HepG2 (cell line): ENCODE data around the gene LINGO3. TPM values are rescaled to one million over a fixed set of nuclear protein-coding genes. Genes with fewer than 3 reads are reported as not detected.

Experiments used
- ARID5B ChIP-seq: IDR thresholded peaks from 2 replicates; pipeline ENCODE4 v1.4.0; 2020; ENCODE audit warnings: mild to moderate bottlenecking, missing genetic modification reagents
- CREB3 ChIP-seq: sonication (generic); formaldehyde crosslinking; IDR thresholded peaks from 2 replicates; pipeline ENCODE4 v1.5.0; 2020; ENCODE audit warnings: missing genetic modification reagents
- HDAC1 ChIP-seq: sonication (generic); formaldehyde crosslinking; IDR thresholded peaks from 2 replicates; pipeline ENCODE4 v1.5.1; 2020; ENCODE audit warnings: mild to moderate bottlenecking, missing genetic modification reagents
- LRRFIP1 ChIP-seq: sonication (generic); formaldehyde crosslinking; conservative IDR thresholded peaks from 2 replicates; pipeline ENCODE4 v1.4.0; 2020; ENCODE audit warnings: missing genetic modification reagents
- MAX ChIP-seq: IDR thresholded peaks from 2 replicates; pipeline ENCODE4 v1.6.1; 2012; ENCODE audit warnings: inconsistent platforms
- MXD4 ChIP-seq: IDR thresholded peaks from 2 replicates; pipeline ENCODE4 v1.6.1; 2016; ENCODE audit warnings: mild to moderate bottlenecking, missing biosample characterization, missing genetic modification reagents
- MYC ChIP-seq: sonication (generic); formaldehyde crosslinking; IDR thresholded peaks from 2 replicates; pipeline ENCODE4 v1.9.0; 2021; ENCODE audit warnings: missing genetic modification reagents, borderline replicate concordance
- RBM22 ChIP-seq: fragments of 200-400 bp; formaldehyde crosslinking; optimal IDR thresholded peaks from 2 replicates; pipeline ENCODE3; 2017; ENCODE audit warnings: mild to moderate bottlenecking, low read length, moderate library complexity
- RFX3 ChIP-seq: IDR thresholded peaks from 2 replicates; pipeline ENCODE4 v1.6.1; 2016; ENCODE audit warnings: missing biosample characterization, missing genetic modification reagents
- TBX2 ChIP-seq: sonication (generic); formaldehyde crosslinking; IDR thresholded peaks from 2 replicates; pipeline ENCODE4 v1.5.0; 2020; ENCODE audit warnings: missing genetic modification reagents, mild to moderate bottlenecking, borderline replicate concordance
- ZNF124 ChIP-seq: sonication (generic); formaldehyde crosslinking; IDR thresholded peaks from 2 replicates; pipeline ENCODE4 v1.4.0; 2020; ENCODE audit warnings: missing genetic modification reagents
- ZNF335 ChIP-seq: sonication (generic); formaldehyde crosslinking; IDR thresholded peaks from 2 replicates; pipeline ENCODE4 v1.4.0; 2020; ENCODE audit warnings: missing genetic modification reagents
- ZNF687 ChIP-seq: sonication (generic); formaldehyde crosslinking; IDR thresholded peaks from 2 replicates; pipeline ENCODE4 v1.5.1; 2020; ENCODE audit warnings: mild to moderate bottlenecking, missing genetic modification reagents, moderate library complexity
- ZNF703 ChIP-seq: sonication (generic); formaldehyde crosslinking; IDR thresholded peaks from 2 replicates; pipeline ENCODE4 v1.5.1; 2020; ENCODE audit warnings: missing genetic modification reagents, mild to moderate bottlenecking, moderate library complexity, borderline replicate concordance
- polyA plus RNA-seq, 8 experiments: library from polyadenylated mRNA; depleted of rRNA in 3 of 8; stranded (reverse) in 7 of 8; unstranded in 1 of 8; fragments of >200 nt; fragmentation: Illumina TruSeq in 4 of 8; extraction: Trizol in 4 of 8; gene quantifications; 2 replicates each; pipeline versions ENCODE4 v1.2.1 to v1.2.3, GENCODE V29; 2011 to 2016; ENCODE audit warnings: low read depth in 4 of 8, missing spikeins in 1 of 8, mixed read lengths in 1 of 8; ENCODE audit not compliant: insufficient read depth in 1 of 8
- total RNA-seq, 5 experiments: library from RNA; depleted of rRNA; stranded (reverse); fragments of >200 nt; fragmentation: Illumina TruSeq; extraction: Trizol; gene quantifications; 2 replicates each; pipeline ENCODE4 v1.2.3, GENCODE V29; 2016; ENCODE audit warnings: low read depth in 1 of 5

Gene LINGO3
- total and polyA plus RNA-seq, 2 of the 13 experiments (the other 11 are each of a cell fraction or from before 2014, with no cell fraction given), result not detected

GRCh38 chr19:2274931-2275535, 32.9 kb downstream of the LINGO3 start (continued):
- TF ChIP-seq TBX2 (CRISPR knock-in tag), result peak; percentile 51; the same call in 1 of the 2 replicates
- TF ChIP-seq RBM22, result peak; percentile 14
- TF ChIP-seq ARID5B (CRISPR knock-in tag), result no peak
- TF ChIP-seq ZNF703 (CRISPR knock-in tag), result no peak
- TF ChIP-seq ZNF687 (CRISPR knock-in tag), result peak; percentile 65
- peak; percentile 35; the same call in 1 of the 2 replicates for TF ChIP-seq MYC (CRISPR knock-in tag)
- TF ChIP-seq ZNF124 (CRISPR knock-in tag), result no peak
- 0 out of 2 replicates have a peak, but pooled peaks have one; percentile 56 for TF ChIP-seq MXD4 (CRISPR knock-in tag)
- 0 out of 2 replicates have a peak, but pooled peaks have one; percentile 24 for TF ChIP-seq HDAC1
- no peak for TF ChIP-seq LRRFIP1
- no peak for TF ChIP-seq CREB3 (CRISPR knock-in tag)
- peak; percentile 48; the same call in 1 of the 2 replicates for TF ChIP-seq MAX
- no peak for TF ChIP-seq RFX3 (CRISPR knock-in tag)
- TF ChIP-seq ZNF335 (CRISPR knock-in tag), result no peak
